Activated CD8-positive, alpha-beta T cell treated with anti-CD3 and anti-CD28 coated beads, Interleukin-2, amount 10 ng/mL, durations not matched to agents 7 days and 5 days (primary cell): ENCODE results near the gene PDF. TPM values are rescaled to one million over a fixed set of nuclear protein-coding genes. Genes with fewer than 3 reads are reported as not detected.

Experiments
- ATAC-seq: fragments of 150-1000 bp; cut with Tn5 transposase; one replicate; pipeline ENCODE4 v1.10.0; 2021; ENCODE audit warnings: moderate library complexity
- CTCF ChIA-PET: fragments of 350-600 bp; sonication (Branson Sonifier 250); formaldehyde crosslinking; loops from one replicate; lab custom pipeline; 2021; ENCODE audit warnings: antibody characterized with exemption; lab: Charles Lee
- POLR2A ChIA-PET: fragments of 350-600 bp; sonication (Branson Sonifier 250); formaldehyde crosslinking; loops from one replicate; lab custom pipeline; 2021; ENCODE audit warnings: antibody characterized with exemption; lab: Charles Lee
- DNase-seq: peaks from one replicate; pipeline ENCODE4 v3.0.0-alpha.2; 2020
- H3K27ac Mint-ChIP-seq: one replicate; pipeline ENCODE4 v1.8.0; 2021; ENCODE audit warnings: mild to moderate bottlenecking, mixed read lengths
- H3K27me3 Mint-ChIP-seq: one replicate; pipeline ENCODE4 v1.8.0; 2021; ENCODE audit warnings: low read depth, mixed read lengths
- H3K36me3 Mint-ChIP-seq: one replicate; pipeline ENCODE4 v1.8.0; 2021; ENCODE audit warnings: low read depth, mixed read lengths
- H3K4me1 Mint-ChIP-seq: one replicate; pipeline ENCODE4 v1.8.0; 2021; ENCODE audit warnings: low read depth, mixed read lengths
- H3K4me3 Mint-ChIP-seq: one replicate; pipeline ENCODE4 v1.8.0; 2021; ENCODE audit warnings: mild to moderate bottlenecking, mixed read lengths
- H3K9me3 Mint-ChIP-seq: one replicate; pipeline ENCODE4 v1.8.0; 2022; ENCODE audit warnings: mixed read lengths; ENCODE audit not compliant: insufficient read depth
- total RNA-seq, 2 experiments: library from RNA; stranded (reverse); gene quantifications; one replicate each; pipeline ENCODE4 v1.2.3, GENCODE V29; 2021

Gene PDF
- 10 to 100 TPM; 15.2 to 16.0 TPM for total RNA-seq

- peak within 1 kb of the TSS; percentile 85 for H3K27ac Mint-ChIP-seq
- ATAC-seq (peak; percentile 95), DNase-seq (peak; percentile 88)
- H3K4me1 Mint-ChIP-seq = peaks cover 38% of the 10 kb centered on the region
- H3K36me3 Mint-ChIP-seq = peaks cover 68% of the 10 kb centered on the region
- ChIA-PET POLR2A (interaction anchor here (1.0 to 2.4 kb wide), 5 partner anchors 8 to 16 kb away, joined by 3 to 8 read pairs (median 3); partner anchors contain the start of genes COG8 and NIP7), CTCF (interaction anchor here (0.9 to 2.2 kb wide), 6 partner anchors 10 to 180 kb away, joined by 3 to 8 read pairs (median 4); partner anchors contain the start of gene VPS4A)
- no peaks in the 10 kb centered on the region for H3K9me3 Mint-ChIP-seq
- H3K4me3 Mint-ChIP-seq = peak within 1 kb of the TSS; percentile 84
- H3K27me3 Mint-ChIP-seq = no peaks in the 10 kb centered on the region
Observed at GRCh38 chr16:69330286-69331109, at the start of gene PDF. Gene PDF (minus strand): TSS chr16:69330588. CDS start chr16:69330570, 18 bp downstream.

GRCh38 chr16:69378760-69379159 lies 48.4 kb upstream of the PDF start:
- ATAC-seq (no peak), DNase-seq (no peak)
- CTCF ChIA-PET = interaction anchor here (0.6 to 1.8 kb wide), 2 partner anchors 155 to 376 kb away, joined by 3 to 5 read pairs; partner anchors contain the start of gene NOB1
- Mint-ChIP-seq H3K4me1 (peaks cover 18% of the 10 kb centered on the region), H3K36me3 (peaks cover 58% of the 10 kb centered on the region), H3K27ac (no peak overlapping the region), H3K4me3 (no peak overlapping the region), H3K9me3 (no peaks in the 10 kb centered on the region), H3K27me3 (no peaks in the 10 kb centered on the region)
- POLR2A ChIA-PET = no interaction called here

- no peak for ATAC-seq
Observed at GRCh38 chr16:69378036-69378435, 47.6 kb upstream of the PDF start.

GRCh38 chr16:69376393-69377059 lies 46.1 kb upstream of the PDF start:
- H3K4me1 Mint-ChIP-seq = peaks cover 9% of the 10 kb centered on the region
- no peak for ATAC-seq
- H3K36me3 Mint-ChIP-seq = peaks cover 55% of the 10 kb centered on the region
- no peak for DNase-seq
- CTCF ChIA-PET = interaction anchor here (1.4 kb wide), 1 partner anchor 8 kb away, joined by 3 read pairs; no protein-coding TSS in a partner anchor
- no peak overlapping the region for H3K4me3 Mint-ChIP-seq
- no peak overlapping the region for H3K27ac Mint-ChIP-seq
- POLR2A ChIA-PET = no interaction called here
- no peaks in the 10 kb centered on the region for H3K27me3 Mint-ChIP-seq
- H3K9me3 Mint-ChIP-seq = no peaks in the 10 kb centered on the region

More at GRCh38 chr16:69378036-69378435, 47.6 kb upstream of the PDF start:
- peak overlapping the region; percentile 8 for H3K27ac Mint-ChIP-seq
- CTCF ChIA-PET = interaction anchor here (0.6 kb wide), 1 partner anchor 156 kb away, joined by 3 read pairs; no protein-coding TSS in a partner anchor
- no peak overlapping the region for H3K4me3 Mint-ChIP-seq
- peaks cover 12% of the 10 kb centered on the region for H3K4me1 Mint-ChIP-seq
- no peak for DNase-seq
- H3K9me3 Mint-ChIP-seq = no peaks in the 10 kb centered on the region
- POLR2A ChIA-PET = no interaction called here
- no peaks in the 10 kb centered on the region for H3K27me3 Mint-ChIP-seq
- H3K36me3 Mint-ChIP-seq = peaks cover 57% of the 10 kb centered on the region

GRCh38 chr16:69373019-69373418 lies 42.6 kb upstream of the PDF start:
- Mint-ChIP-seq H3K4me1 (peaks cover 15% of the 10 kb centered on the region), H3K27ac (peak overlapping the region; percentile 13), H3K9me3 (no peaks in the 10 kb centered on the region), H3K4me3 (no peak overlapping the region), H3K36me3 (peaks cover 54% of the 10 kb centered on the region), H3K27me3 (no peaks in the 10 kb centered on the region)
- POLR2A ChIA-PET = no interaction called here
- CTCF ChIA-PET = interaction anchor here (1.7 kb wide), 1 partner anchor 23 kb away, joined by 6 read pairs; no protein-coding TSS in a partner anchor
- ATAC-seq = no peak
- DNase-seq = no peak

- H3K27me3 Mint-ChIP-seq = no peaks in the 10 kb centered on the region
- no peaks in the 10 kb centered on the region for H3K9me3 Mint-ChIP-seq
- DNase-seq (no peak), ATAC-seq (no peak)
- no peak overlapping the region for H3K4me3 Mint-ChIP-seq
- ChIA-PET CTCF (no interaction called here), POLR2A (no interaction called here)
- peaks cover 15% of the 10 kb centered on the region for H3K4me1 Mint-ChIP-seq
- H3K27ac Mint-ChIP-seq = no peak overlapping the region
- H3K36me3 Mint-ChIP-seq = peaks cover 61% of the 10 kb centered on the region
Observed at GRCh38 chr16:69371564-69371963, 41.2 kb upstream of the PDF start.

- ATAC-seq (no peak), DNase-seq (no peak)
- H3K4me1 Mint-ChIP-seq = peaks cover 15% of the 10 kb centered on the region
Observed at GRCh38 chr16:69368866-69369265, 38.5 kb upstream of the PDF start.

GRCh38 chr16:69367980-69368379 lies 37.6 kb upstream of the PDF start:
- H3K9me3 Mint-ChIP-seq = no peaks in the 10 kb centered on the region
- H3K27me3 Mint-ChIP-seq = no peaks in the 10 kb centered on the region
- H3K4me3 Mint-ChIP-seq = no peak overlapping the region
- peaks cover 66% of the 10 kb centered on the region for H3K36me3 Mint-ChIP-seq
- CTCF ChIA-PET = no interaction called here
- POLR2A ChIA-PET = no interaction called here
- no peak for DNase-seq
- no peak for ATAC-seq
- no peak overlapping the region for H3K27ac Mint-ChIP-seq
- H3K4me1 Mint-ChIP-seq = peaks cover 15% of the 10 kb centered on the region

More at GRCh38 chr16:69368866-69369265, 38.5 kb upstream of the PDF start:
- ChIA-PET CTCF (no interaction called here), POLR2A (no interaction called here)
- Mint-ChIP-seq H3K27me3 (no peaks in the 10 kb centered on the region), H3K36me3 (peaks cover 66% of the 10 kb centered on the region), H3K4me3 (no peak overlapping the region), H3K27ac (no peak overlapping the region), H3K9me3 (no peaks in the 10 kb centered on the region)

- H3K4me1 Mint-ChIP-seq = peaks cover 5% of the 10 kb centered on the region
- ATAC-seq = no peak
- no peak overlapping the region for H3K27ac Mint-ChIP-seq
- H3K9me3 Mint-ChIP-seq = no peaks in the 10 kb centered on the region
- no peak for DNase-seq
- H3K27me3 Mint-ChIP-seq = no peaks in the 10 kb centered on the region
- ChIA-PET CTCF (no interaction called here), POLR2A (no interaction called here)
- H3K36me3 Mint-ChIP-seq = peaks cover 60% of the 10 kb centered on the region
- H3K4me3 Mint-ChIP-seq = no peak overlapping the region
Observed at GRCh38 chr16:69366431-69366830, 36.0 kb upstream of the PDF start.

- Mint-ChIP-seq H3K9me3 (no peaks in the 10 kb centered on the region), H3K4me3 (no peak overlapping the region), H3K4me1 (peaks cover 4% of the 10 kb centered on the region), H3K36me3 (peaks cover 63% of the 10 kb centered on the region), H3K27me3 (no peaks in the 10 kb centered on the region), H3K27ac (no peak overlapping the region)
- POLR2A ChIA-PET = no interaction called here
- DNase-seq (no peak), ATAC-seq (no peak)
- CTCF ChIA-PET = no interaction called here
Observed at GRCh38 chr16:69365901-69366300, 35.5 kb upstream of the PDF start.

- Mint-ChIP-seq H3K27ac (no peak overlapping the region), H3K4me3 (no peak overlapping the region), H3K4me1 (no peaks in the 10 kb centered on the region), H3K9me3 (no peaks in the 10 kb centered on the region), H3K27me3 (no peaks in the 10 kb centered on the region), H3K36me3 (peaks cover 52% of the 10 kb centered on the region)
- ATAC-seq (no peak), DNase-seq (no peak)
- ChIA-PET POLR2A (interaction anchor here (0.7 kb wide), 1 partner anchor 296 kb away, joined by 3 read pairs; no protein-coding TSS in a partner anchor), CTCF (no interaction called here)
Observed at GRCh38 chr16:69364088-69364487, 33.7 kb upstream of the PDF start.
